Activated T-cell treated with anti-CD3 and anti-CD28 coated beads, Interleukin-2, amount 50 U/mL, for 72 hours (primary cell): ENCODE measurements around the gene SYT14. TPM values are rescaled to one million over a fixed set of nuclear protein-coding genes. Genes with fewer than 3 reads are reported as not detected.

Experiments
- ATAC-seq, 2 donors: fragments of 150-1000 bp; cut with Tn5 transposase; replicated peaks in 1 of 2; 2 replicates each; pipeline ENCODE4 v1.10.0; 2021; ENCODE audit warnings: moderate library complexity in 2 of 2, mild to moderate bottlenecking in 1 of 2
- DNase-seq, 2 donors: peaks; one replicate each; pipeline ENCODE4 v3.0.0; 2021 to 2022; ENCODE audit warnings: mixed read lengths in 1 of 2
- H3K27ac Mint-ChIP-seq: one replicate; pipeline ENCODE4 v1.8.0; 2022; ENCODE audit warnings: mild to moderate bottlenecking, moderate library complexity, mixed read lengths
- H3K27me3 Mint-ChIP-seq: one replicate; pipeline ENCODE4 v1.8.0; 2022; ENCODE audit warnings: low read depth, mixed read lengths
- H3K36me3 Mint-ChIP-seq, 2 donors: one replicate each; pipeline ENCODE4 v1.8.0; 2022; ENCODE audit warnings: mixed read lengths in 2 of 2, mild to moderate bottlenecking in 1 of 2; ENCODE audit not compliant: insufficient read depth in 2 of 2
- H3K4me1 Mint-ChIP-seq: one replicate; pipeline ENCODE4 v1.8.0; 2022; ENCODE audit warnings: low read depth, mixed read lengths
- H3K4me3 Mint-ChIP-seq, 2 donors: one replicate each; pipeline ENCODE4 v1.8.0; 2022; ENCODE audit warnings: mild to moderate bottlenecking in 2 of 2, mixed read lengths in 2 of 2, moderate library complexity in 2 of 2
- H3K9me3 Mint-ChIP-seq, 2 donors: one replicate each; pipeline ENCODE4 v1.8.0; 2022; ENCODE audit warnings: mixed read lengths in 2 of 2
- total RNA-seq, 2 donors: library from RNA; stranded (reverse); gene quantifications; one replicate each; pipeline ENCODE4 v1.2.3, GENCODE V29; 2022

Gene SYT14
- total RNA-seq, 2 donors from 2014 or later, result not detected

DNA sequence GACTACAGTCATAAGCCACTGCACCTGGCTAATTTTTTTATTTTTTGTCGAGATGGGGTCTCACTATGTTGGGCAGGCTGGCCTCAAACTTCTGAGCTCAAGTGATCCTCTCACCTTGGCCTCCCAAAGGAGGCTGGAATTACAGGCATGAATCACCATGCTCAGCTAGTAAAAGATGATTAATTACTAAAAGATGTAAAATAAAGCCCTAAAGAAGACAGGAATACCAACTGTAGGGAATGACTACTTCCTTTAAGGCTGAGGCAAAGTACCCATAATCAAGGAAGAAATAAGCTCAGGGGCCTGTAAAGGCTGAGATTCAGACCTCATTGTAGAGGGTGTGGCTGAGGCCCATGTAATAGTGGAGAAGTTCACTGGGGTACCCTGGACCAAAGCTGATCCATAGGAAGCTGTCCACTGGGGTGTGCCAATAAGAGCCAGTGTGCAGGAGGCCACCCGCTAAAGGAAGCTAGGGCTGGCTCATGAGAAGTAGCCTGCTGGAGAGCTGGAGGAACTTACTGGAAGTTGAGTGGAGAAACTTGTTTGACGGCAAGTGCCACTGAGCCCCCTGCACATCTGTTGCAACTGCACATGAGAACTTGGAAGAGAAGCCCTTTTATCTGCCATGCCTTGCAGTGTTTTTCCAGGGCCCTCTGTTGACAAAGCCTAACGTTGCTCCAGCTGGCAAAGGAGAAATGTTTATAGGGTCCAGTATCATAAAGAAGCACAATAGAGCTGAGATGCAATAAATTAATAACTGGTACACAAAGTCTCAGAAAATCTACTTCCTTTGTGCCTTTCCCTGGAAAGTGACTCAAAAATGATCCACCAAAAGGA is 276.8 kb downstream of the SYT14 start:
- ATAC-seq (no peak), DNase-seq (no peak)
- H3K27me3 Mint-ChIP-seq, result peaks cover 35% of the 10 kb centered on the region
- H3K27ac Mint-ChIP-seq, result no peak overlapping the region
- H3K4me3 Mint-ChIP-seq, result no peak overlapping the region
- no peaks in the 10 kb centered on the region for H3K9me3 Mint-ChIP-seq
- no peaks in the 10 kb centered on the region for H3K4me1 Mint-ChIP-seq
- H3K36me3 Mint-ChIP-seq, result no peaks in the 10 kb centered on the region

DNA sequence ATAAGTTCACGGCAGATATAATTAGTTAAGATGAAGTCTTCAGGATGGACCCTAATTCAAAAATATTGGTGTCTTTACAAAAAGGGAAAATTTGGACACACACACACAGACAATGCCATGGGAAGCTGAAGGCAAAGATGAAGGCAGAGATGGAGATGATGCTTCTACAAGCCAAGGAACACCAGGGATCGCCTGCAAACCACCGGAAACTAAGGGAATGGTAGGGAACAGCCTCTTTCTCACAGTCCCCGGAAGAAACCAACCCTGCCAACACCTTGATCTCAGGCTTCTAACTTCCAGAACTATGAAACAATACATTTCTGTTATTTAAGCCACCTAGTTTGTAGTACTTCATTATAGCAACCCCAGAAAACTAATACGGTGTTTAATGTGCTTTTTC is 279.5 kb downstream of the SYT14 start:
- H3K27me3 Mint-ChIP-seq, result peaks cover 37% of the 10 kb centered on the region
- H3K36me3 Mint-ChIP-seq, result no peaks in the 10 kb centered on the region
- DNase-seq (no peak), ATAC-seq (no peak)
- no peak overlapping the region for H3K4me3 Mint-ChIP-seq
- no peaks in the 10 kb centered on the region for H3K9me3 Mint-ChIP-seq
- no peak overlapping the region for H3K27ac Mint-ChIP-seq
- no peaks in the 10 kb centered on the region for H3K4me1 Mint-ChIP-seq

DNA sequence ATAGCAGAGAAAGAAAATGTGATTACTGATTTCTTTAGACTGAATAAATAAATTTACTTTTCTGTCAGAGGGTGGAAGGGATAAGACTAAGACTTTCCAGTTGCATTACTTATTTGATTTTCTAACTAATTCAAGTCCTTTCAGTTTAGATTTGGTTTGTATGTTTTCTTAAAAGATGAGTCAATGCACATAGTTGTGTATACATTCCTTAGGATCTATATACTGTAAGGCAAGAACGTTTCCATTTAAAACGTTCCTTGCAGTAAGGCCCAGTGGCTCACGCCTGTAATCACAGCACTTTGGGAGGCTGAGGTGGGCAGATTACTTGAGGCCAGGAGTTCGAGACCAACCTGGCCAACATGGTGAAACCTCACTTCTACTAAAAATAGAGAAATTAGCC is 280.0 kb downstream of the SYT14 start:
- Mint-ChIP-seq H3K9me3 (no peaks in the 10 kb centered on the region), H3K27ac (no peak overlapping the region), H3K36me3 (no peaks in the 10 kb centered on the region), H3K4me1 (no peaks in the 10 kb centered on the region), H3K27me3 (peaks cover 37% of the 10 kb centered on the region), H3K4me3 (no peak overlapping the region)
- DNase-seq, result no peak
- ATAC-seq, result no peak

Other genes starting within 250 kb of the SYT14 start
- 1 to 10 TPM; 2.1 to 3.1 TPM for gene HSD11B1, start 233.4 kb upstream of the SYT14 start, total RNA-seq
- 100 to 1,000 TPM; 127 to 157 TPM for gene TRAF3IP3, start 182.2 kb upstream of the SYT14 start, total RNA-seq
- 1 to 10 TPM; 2.8 to 3.3 TPM for gene C1orf74, start 153.7 kb upstream of the SYT14 start, total RNA-seq
- 1 to 10 TPM in 1 of 2 donors, under 1 TPM in 1; 0.49 to 2.3 TPM for gene IRF6, start 132.1 kb upstream of the SYT14 start, total RNA-seq
- 10 to 100 TPM; 11.5 to 11.9 TPM for gene UTP25, start 110.2 kb upstream of the SYT14 start, total RNA-seq